Keratinocyte (primary cell): ENCODE measurements around the gene QTRT2.

ENCODE experiments used
- CTCF ChIP-seq, 3 experiments: IDR thresholded peaks in 1 of 3; conservative IDR thresholded peaks in 1 of 3; optimal IDR thresholded peaks in 1 of 3; 2 replicates in 2 of 3; 3 replicates in 1 of 3; pipeline versions ENCODE3 to v1.5.1; 2011; ENCODE audit warnings: low read length in 3 of 3, mild to moderate bottlenecking in 3 of 3, moderate library complexity in 2 of 3, control low read depth in 1 of 3, inconsistent platforms in 1 of 3; ENCODE audit not compliant: insufficient read depth in 2 of 3; ENCODE audit errors: extremely low read depth in 1 of 3
- EZH2 ChIP-seq: IDR thresholded peaks from one replicate; pipeline ENCODE4 v1.6.1; 2012; ENCODE audit warnings: inconsistent platforms, mild to moderate bottlenecking, low read length, moderate library complexity

DNA sequence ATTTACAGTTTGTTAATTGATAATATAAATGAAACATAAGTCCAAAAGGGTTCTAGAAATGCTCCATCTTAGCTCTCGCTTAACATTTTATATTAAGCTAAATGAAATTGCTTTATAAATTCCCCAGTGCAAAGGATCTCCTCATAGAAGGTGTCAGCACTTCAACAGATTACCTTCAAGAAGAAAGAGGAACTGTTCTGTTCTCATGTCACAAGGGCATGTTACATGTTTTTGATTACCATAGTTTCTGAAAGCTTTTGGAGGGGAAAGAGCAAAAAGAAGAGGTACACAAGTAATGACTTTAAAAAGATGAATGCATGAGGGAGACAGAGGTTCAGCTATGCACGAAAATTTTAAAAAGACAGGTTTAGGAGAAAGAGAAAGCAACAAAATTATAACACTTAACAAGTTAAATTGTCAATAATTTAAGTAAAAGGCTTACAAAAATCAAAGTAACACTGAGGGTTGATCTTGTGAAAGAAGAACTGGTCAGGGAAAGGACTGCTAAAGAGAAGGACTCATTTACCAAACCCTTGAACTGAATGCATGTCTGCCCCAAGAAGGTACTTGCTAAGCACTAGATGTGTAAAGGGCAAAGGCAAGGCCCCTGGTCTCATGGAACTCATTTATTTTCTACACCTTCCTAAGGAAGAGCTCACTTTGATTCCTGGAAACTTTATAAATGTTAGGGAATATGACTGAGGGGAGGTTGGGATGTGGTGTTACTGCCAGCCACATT is 45.3 kb upstream of the QTRT2 start:
- TF ChIP-seq CTCF (optimal IDR thresholded peaks at IDR 0.05 in 1 of 3, IDR thresholded peaks at IDR 0.05 in 1 of 3, conservative IDR thresholded peaks at IDR 0.05 in 1 of 3; ENCODE audit: extremely low read depth in 1 of 3, insufficient read depth in 2 of 3, low read length in 3 of 3) (no peak), EZH2 (no peak)
